Suprapubic skin (tissue), 4 donors: ENCODE measurements around the gene FLOT1. TPM values are rescaled to one million over a fixed set of nuclear protein-coding genes. Genes with fewer than 3 reads are reported as not detected.

Source experiments
- DNase-seq, 2 donors: peaks; one replicate each; pipeline ENCODE4 v3.0.0-alpha.2; 2019; ENCODE audit warnings: low spot score in 2 of 2
- H3K27ac ChIP-seq: fragments of 200-600 bp; sonication (generic); one replicate; pipeline ENCODE4 v1.5.1; 2019
- H3K27me3 ChIP-seq: fragments of 200-600 bp; sonication (generic); one replicate; pipeline ENCODE4 v1.5.1; 2019
- H3K36me3 ChIP-seq: fragments of 200-600 bp; sonication (generic); one replicate; pipeline ENCODE4 v1.5.1; 2019
- H3K4me1 ChIP-seq: fragments of 200-600 bp; sonication (generic); one replicate; pipeline ENCODE4 v1.5.1; 2019
- H3K4me3 ChIP-seq: fragments of 200-600 bp; sonication (generic); one replicate; pipeline ENCODE4 v1.5.1; 2019; ENCODE audit warnings: mild to moderate bottlenecking
- H3K9me3 ChIP-seq: fragments of 200-600 bp; sonication (generic); one replicate; pipeline ENCODE4 v1.5.1; 2019
- CTCF ChIP-seq, 2 donors: fragments of 200-600 bp in 1 of 2; fragments of 450-650 bp in 1 of 2; sonication (generic) in 1 of 2; IDR thresholded peaks; one replicate each; pipeline ENCODE4 v1.5.1; 2016 to 2019; ENCODE audit warnings: antibody characterized with exemption in 2 of 2, mild to moderate bottlenecking in 1 of 2, moderate library complexity in 1 of 2
- EP300 ChIP-seq: sonication (generic); formaldehyde crosslinking; IDR thresholded peaks from one replicate; pipeline ENCODE4 v1.6.1; 2017; ENCODE audit warnings: antibody characterized with exemption
- POLR2A ChIP-seq, 2 donors: fragments of 450-650 bp; IDR thresholded peaks; one replicate each; pipeline ENCODE4 v1.6.1; 2017; ENCODE audit warnings: antibody characterized with exemption in 2 of 2, mild to moderate bottlenecking in 2 of 2, moderate library complexity in 2 of 2
- POLR2AphosphoS5 ChIP-seq, 3 donors: sonication (generic); formaldehyde crosslinking; IDR thresholded peaks; one replicate each; pipeline ENCODE4 v1.6.1; 2017; ENCODE audit warnings: antibody characterized with exemption in 3 of 3
- WGBS: methylation state at CpG from one replicate; pipeline ENCODE4 v1.1.5; 2018; 5-methylcytosine and 5-hydroxymethylcytosine counted together
- total RNA-seq, 4 donors: library from RNA; depleted of rRNA; stranded (reverse); fragments of >200 nt; gene quantifications; one replicate each; pipeline ENCODE4 v1.1.0, GENCODE V29; 2016

Gene FLOT1
- total RNA-seq, 4 donors from 2014 or later, result 28.4 to 60.8 (median 45.5) TPM

- Histone ChIP-seq H3K4me1 (peaks cover 26% of the 10 kb centered on the region), H3K27me3 (no peaks in the 10 kb centered on the region), H3K27ac (no peak overlapping the region), H3K9me3 (no peaks in the 10 kb centered on the region), H3K36me3 (peaks cover 79% of the 10 kb centered on the region), H3K4me3 (no peak overlapping the region)
- 90% methylated on average over 12 of the region's 12 CpGs for WGBS
- no peak for DNase-seq
- TF ChIP-seq CTCF (IDR thresholded peaks at IDR 0.05), result no peak
- TF ChIP-seq POLR2A (IDR thresholded peaks at IDR 0.05), result no peak
- TF ChIP-seq EP300, result no peak
- no peak for TF ChIP-seq POLR2AphosphoS5 (IDR thresholded peaks at IDR 0.05)
Measured at GRCh38 chr6:30732237-30732943, 10.1 kb downstream of the FLOT1 start.

- Histone ChIP-seq H3K36me3 (peaks cover 81% of the 10 kb centered on the region), H3K9me3 (no peaks in the 10 kb centered on the region), H3K27ac (no peak overlapping the region), H3K4me3 (no peak overlapping the region), H3K27me3 (no peaks in the 10 kb centered on the region), H3K4me1 (peaks cover 28% of the 10 kb centered on the region)
- DNase-seq, result peak in 1 of 2 donors; percentile 87
- 49% methylated on average over 13 of the region's 30 CpGs for WGBS
- TF ChIP-seq CTCF (IDR thresholded peaks at IDR 0.05), result peak; percentile 47 to 73
- no peak for TF ChIP-seq POLR2AphosphoS5 (IDR thresholded peaks at IDR 0.05)
Measured at GRCh38 chr6:30730601-30731435, 11.7 kb downstream of the FLOT1 start.

GRCh38 chr6:30727920-30728553 is 14.4 kb downstream of the FLOT1 start:
- TF ChIP-seq EP300 (no peak), POLR2A (IDR thresholded peaks at IDR 0.05) (no peak), CTCF (IDR thresholded peaks at IDR 0.05) (no peak), POLR2AphosphoS5 (IDR thresholded peaks at IDR 0.05) (no peak)
- Histone ChIP-seq H3K36me3 (peaks cover 90% of the 10 kb centered on the region), H3K9me3 (no peaks in the 10 kb centered on the region), H3K4me1 (peaks cover 49% of the 10 kb centered on the region), H3K4me3 (no peak overlapping the region), H3K27ac (peak overlapping the region; percentile 3), H3K27me3 (no peaks in the 10 kb centered on the region)
- DNase-seq, result no peak
- WGBS, result 60% methylated on average over 7 of the region's 7 CpGs

- Histone ChIP-seq H3K4me3 (no peak overlapping the region), H3K27me3 (no peaks in the 10 kb centered on the region), H3K36me3 (peaks cover 82% of the 10 kb centered on the region), H3K9me3 (no peaks in the 10 kb centered on the region), H3K4me1 (peaks cover 62% of the 10 kb centered on the region), H3K27ac (peak overlapping the region; percentile 24)
- no peak for TF ChIP-seq POLR2A (IDR thresholded peaks at IDR 0.05)
- no peak for TF ChIP-seq CTCF (IDR thresholded peaks at IDR 0.05)
- no peak for TF ChIP-seq POLR2AphosphoS5 (IDR thresholded peaks at IDR 0.05)
- no peak for TF ChIP-seq EP300
- no peak for DNase-seq
- 85% methylated on average over 11 of the region's 11 CpGs for WGBS
Measured at GRCh38 chr6:30726506-30727413, 15.7 kb downstream of the FLOT1 start.
